Panc1 (cell line): ENCODE results near the gene LIN28B. TPM values are rescaled to one million over a fixed set of nuclear protein-coding genes. Genes with fewer than 3 reads are reported as not detected.

Experiments
- ATAC-seq: fragments of 200-7000 bp; cut with Tn5 transposase; 2 replicates; pipeline ENCODE4 v1.9.1; 2020; ENCODE audit warnings: mild to moderate bottlenecking, moderate library complexity
- BruUV-seq: library from RNA; stranded (reverse); fragments of 400-500 nt; replicated peaks from 2 replicates; lab custom pipeline; 2021; lab: Mats Ljungman, UMichigan
- CTCF ChIA-PET: fragments of 300-600 bp; sonication (Branson Sonifier 250); formaldehyde crosslinking; loops from one replicate; lab custom pipeline; 2022; ENCODE audit warnings: antibody characterized with exemption; lab: Charles Lee
- POLR2A ChIA-PET: fragments of 300-600 bp; sonication (Branson Sonifier 250); formaldehyde crosslinking; loops from one replicate; lab custom pipeline; 2022; ENCODE audit warnings: antibody characterized with exemption; lab: Charles Lee
- DNase-seq: peaks from one replicate; pipeline ENCODE4 v3.0.0-alpha.2; 2010; ENCODE audit warnings: low read depth, low spot score
- H3K27ac ChIP-seq: 2 replicates; pipeline ENCODE4 v1.5.1; 2011; ENCODE audit warnings: mild to moderate bottlenecking, low read length, inconsistent platforms
- H3K27me3 ChIP-seq: fragments of 200-500 bp; sonication (Bioruptor generic); 2 replicates; pipeline ENCODE4 v1.6.0; 2014; ENCODE audit warnings: low read length, inconsistent platforms; ENCODE audit not compliant: control insufficient read depth, insufficient read depth
- H3K36me3 ChIP-seq: fragments of 200-500 bp; sonication (Bioruptor generic); 2 replicates; pipeline ENCODE4 v1.5.1; 2014; ENCODE audit warnings: inconsistent platforms, mild to moderate bottlenecking, low read length, moderate library complexity; ENCODE audit not compliant: control insufficient read depth, insufficient read depth
- H3K4me1 ChIP-seq: 2 replicates; pipeline ENCODE4 v1.5.1; 2011; ENCODE audit warnings: inconsistent platforms, mild to moderate bottlenecking, low read length, moderate library complexity; ENCODE audit not compliant: control insufficient read depth, insufficient read depth
- H3K4me3 ChIP-seq, 2 experiments: 2 replicates each; pipeline ENCODE4 v1.5.1; 2011 to 2012; ENCODE audit warnings: low read depth in 2 of 2, low read length in 2 of 2, mild to moderate bottlenecking in 2 of 2, inconsistent platforms in 1 of 2, moderate library complexity in 1 of 2
- H3K9me3 ChIP-seq: fragments of 200-500 bp; sonication (Bioruptor generic); 2 replicates; pipeline ENCODE4 v1.5.1; 2014; ENCODE audit warnings: low read depth, mild to moderate bottlenecking, inconsistent platforms, low read length, moderate library complexity; ENCODE audit not compliant: control insufficient read depth, insufficient read depth
- POLR2AphosphoS5 ChIP-seq: IDR thresholded peaks from 2 replicates; pipeline ENCODE4 v1.6.1; 2012; ENCODE audit warnings: mild to moderate bottlenecking, low read depth, low read length, moderate library complexity
- SIN3A ChIP-seq: IDR thresholded peaks from 2 replicates; pipeline ENCODE4 v1.6.1; 2012; ENCODE audit warnings: low read depth, mild to moderate bottlenecking, low read length, moderate library complexity, borderline replicate concordance; ENCODE audit not compliant: insufficient read depth
- TCF7L2 ChIP-seq: IDR thresholded peaks from 2 replicates; pipeline ENCODE4 v1.6.1; 2011; ENCODE audit warnings: mild to moderate bottlenecking, low read depth, low read length, inconsistent platforms
- in situ Hi-C: cut with HindIII; loops from 2 replicates; pipeline ENCODE4 v1.10.0; 2016; ENCODE audit warnings: low sequenced_read_pairs, low pct_unique_long_range_greater_than_20kb
- intact Hi-C: fragments of 100-400 bp; cut with micrococcal nuclease; formaldehyde crosslinking; loops from one replicate; pipeline ENCODE4 v1.10.0; 2022; ENCODE audit not compliant: unreplicated experiment
- total RNA-seq: library from RNA; stranded (reverse); gene quantifications from one replicate; pipeline ENCODE4 v1.2.1, GENCODE V29; 2021; ENCODE audit not compliant: unreplicated experiment
- TF ChIP-seq, protein P1 (sequence below), 2 experiments: IDR thresholded peaks; 2 replicates each; pipeline ENCODE4 v1.6.1; 2011 to 2012; ENCODE audit warnings: low read depth in 2 of 2, control low read depth in 1 of 2, low read length in 1 of 2, mild to moderate bottlenecking in 1 of 2, moderate library complexity in 1 of 2; ENCODE audit not compliant: insufficient read depth in 1 of 2
- TF ChIP-seq, protein P2 (sequence below): fragments of 450-650 bp; IDR thresholded peaks from 2 replicates; pipeline ENCODE4 v1.5.1; 2017; ENCODE audit warnings: mild to moderate bottlenecking

The LIN28B gene
- total RNA-seq, 1 experiment from 2014 or later, result 5.8 TPM

DNA sequence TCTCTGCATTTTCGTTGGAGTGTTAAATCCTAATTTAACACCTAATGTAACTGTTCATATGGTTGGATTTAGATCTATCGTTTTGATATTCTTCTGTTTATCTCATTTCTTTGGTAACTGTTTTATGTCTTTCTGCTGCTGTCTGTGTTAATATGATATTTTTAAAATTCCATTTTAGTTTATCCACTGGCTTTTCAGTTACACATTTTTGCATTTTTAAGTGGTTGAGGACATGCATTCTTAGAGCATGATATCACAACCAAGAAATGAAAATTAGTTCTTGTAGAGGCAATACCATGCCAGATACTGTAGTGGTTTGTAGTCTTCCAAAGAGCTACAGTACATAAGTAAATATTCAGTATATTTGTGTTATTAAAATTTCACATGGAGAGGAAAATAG lies 58.6 kb downstream of the LIN28B start:
- no peak for DNase-seq
- H3K9me3 ChIP-seq, result no peaks in the 10 kb centered on the region
- no peak overlapping the region for H3K4me3 ChIP-seq
- H3K27me3 ChIP-seq, result no peaks in the 10 kb centered on the region
- H3K27ac ChIP-seq, result no peak overlapping the region
- no peak for ATAC-seq
- no peaks in the 10 kb centered on the region for H3K4me1 ChIP-seq
- POLR2A ChIA-PET, result no interaction called here
- in situ Hi-C loops, result no loop called here
- intact Hi-C loops, result no loop called here
- TF ChIP-seq POLR2AphosphoS5 (no peak), SIN3A (no peak), TCF7L2 (no peak)
- TF ChIP-seq, protein P1, sequence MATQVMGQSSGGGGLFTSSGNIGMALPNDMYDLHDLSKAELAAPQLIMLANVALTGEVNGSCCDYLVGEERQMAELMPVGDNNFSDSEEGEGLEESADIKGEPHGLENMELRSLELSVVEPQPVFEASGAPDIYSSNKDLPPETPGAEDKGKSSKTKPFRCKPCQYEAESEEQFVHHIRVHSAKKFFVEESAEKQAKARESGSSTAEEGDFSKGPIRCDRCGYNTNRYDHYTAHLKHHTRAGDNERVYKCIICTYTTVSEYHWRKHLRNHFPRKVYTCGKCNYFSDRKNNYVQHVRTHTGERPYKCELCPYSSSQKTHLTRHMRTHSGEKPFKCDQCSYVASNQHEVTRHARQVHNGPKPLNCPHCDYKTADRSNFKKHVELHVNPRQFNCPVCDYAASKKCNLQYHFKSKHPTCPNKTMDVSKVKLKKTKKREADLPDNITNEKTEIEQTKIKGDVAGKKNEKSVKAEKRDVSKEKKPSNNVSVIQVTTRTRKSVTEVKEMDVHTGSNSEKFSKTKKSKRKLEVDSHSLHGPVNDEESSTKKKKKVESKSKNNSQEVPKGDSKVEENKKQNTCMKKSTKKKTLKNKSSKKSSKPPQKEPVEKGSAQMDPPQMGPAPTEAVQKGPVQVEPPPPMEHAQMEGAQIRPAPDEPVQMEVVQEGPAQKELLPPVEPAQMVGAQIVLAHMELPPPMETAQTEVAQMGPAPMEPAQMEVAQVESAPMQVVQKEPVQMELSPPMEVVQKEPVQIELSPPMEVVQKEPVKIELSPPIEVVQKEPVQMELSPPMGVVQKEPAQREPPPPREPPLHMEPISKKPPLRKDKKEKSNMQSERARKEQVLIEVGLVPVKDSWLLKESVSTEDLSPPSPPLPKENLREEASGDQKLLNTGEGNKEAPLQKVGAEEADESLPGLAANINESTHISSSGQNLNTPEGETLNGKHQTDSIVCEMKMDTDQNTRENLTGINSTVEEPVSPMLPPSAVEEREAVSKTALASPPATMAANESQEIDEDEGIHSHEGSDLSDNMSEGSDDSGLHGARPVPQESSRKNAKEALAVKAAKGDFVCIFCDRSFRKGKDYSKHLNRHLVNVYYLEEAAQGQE (IDR thresholded peaks at IDR 0.05; ENCODE audit: insufficient read depth in 1 of 2, low read depth in 2 of 2, low read length in 1 of 2), result no peak
- TF ChIP-seq, protein P2, sequence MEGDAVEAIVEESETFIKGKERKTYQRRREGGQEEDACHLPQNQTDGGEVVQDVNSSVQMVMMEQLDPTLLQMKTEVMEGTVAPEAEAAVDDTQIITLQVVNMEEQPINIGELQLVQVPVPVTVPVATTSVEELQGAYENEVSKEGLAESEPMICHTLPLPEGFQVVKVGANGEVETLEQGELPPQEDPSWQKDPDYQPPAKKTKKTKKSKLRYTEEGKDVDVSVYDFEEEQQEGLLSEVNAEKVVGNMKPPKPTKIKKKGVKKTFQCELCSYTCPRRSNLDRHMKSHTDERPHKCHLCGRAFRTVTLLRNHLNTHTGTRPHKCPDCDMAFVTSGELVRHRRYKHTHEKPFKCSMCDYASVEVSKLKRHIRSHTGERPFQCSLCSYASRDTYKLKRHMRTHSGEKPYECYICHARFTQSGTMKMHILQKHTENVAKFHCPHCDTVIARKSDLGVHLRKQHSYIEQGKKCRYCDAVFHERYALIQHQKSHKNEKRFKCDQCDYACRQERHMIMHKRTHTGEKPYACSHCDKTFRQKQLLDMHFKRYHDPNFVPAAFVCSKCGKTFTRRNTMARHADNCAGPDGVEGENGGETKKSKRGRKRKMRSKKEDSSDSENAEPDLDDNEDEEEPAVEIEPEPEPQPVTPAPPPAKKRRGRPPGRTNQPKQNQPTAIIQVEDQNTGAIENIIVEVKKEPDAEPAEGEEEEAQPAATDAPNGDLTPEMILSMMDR, result no peak
- CTCF ChIA-PET, result no interaction called here
- no peaks in the 10 kb centered on the region for H3K36me3 ChIP-seq
- BruUV-seq, result no TSS peak

DNA sequence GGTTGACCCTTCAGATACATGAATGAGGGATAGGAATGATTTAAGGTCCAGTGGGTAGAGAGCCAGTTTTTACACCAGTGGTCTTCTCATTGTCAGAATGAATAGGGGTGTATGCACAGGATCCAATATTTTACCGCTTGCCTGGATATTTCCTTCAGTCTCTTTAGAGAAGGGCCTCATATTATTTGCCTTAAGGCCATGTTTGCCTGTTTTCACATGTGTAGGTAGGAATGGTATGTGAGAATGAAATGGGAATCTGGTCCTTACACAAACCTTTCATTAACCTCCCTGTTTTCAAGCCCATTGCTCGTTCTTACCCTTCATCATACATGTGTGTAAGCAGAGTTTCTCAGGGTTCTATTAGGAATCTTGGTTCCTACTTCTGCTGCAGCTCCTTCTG lies 62.4 kb downstream of the LIN28B start:
- POLR2A ChIA-PET, result no interaction called here
- Histone ChIP-seq H3K4me3 (no peak overlapping the region), H3K9me3 (no peaks in the 10 kb centered on the region), H3K36me3 (no peaks in the 10 kb centered on the region), H3K4me1 (no peaks in the 10 kb centered on the region), H3K27me3 (no peaks in the 10 kb centered on the region), H3K27ac (no peak overlapping the region)
- intact Hi-C loops, result no loop called here
- no TSS peak for BruUV-seq
- DNase-seq (no peak), ATAC-seq (no peak)
- in situ Hi-C loops, result no loop called here
- TF ChIP-seq, protein P1 (IDR thresholded peaks at IDR 0.05; ENCODE audit: insufficient read depth in 1 of 2, low read depth in 2 of 2, low read length in 1 of 2), result no peak
- TF ChIP-seq SIN3A (no peak), TCF7L2 (no peak), POLR2AphosphoS5 (no peak)
- TF ChIP-seq, protein P2, result no peak
- CTCF ChIA-PET, result no interaction called here
